ENCODE results near the gene ROR1.

GRCh38 chr1:63981408-63981773 lies 207.6 kb downstream of the ROR1 start:
- TF ChIP-seq EZH2 (IDR thresholded peaks at IDR 0.05; ENCODE audit: low read length, missing control alignments) (no peak), CTCF (conservative IDR thresholded peaks at IDR 0.05 in 1 of 2, IDR thresholded peaks at IDR 0.05 in 1 of 2; ENCODE audit: low read depth in 1 of 2, low read length in 2 of 2) (no peak)
